Measurements from ENCODE around the gene FLRT3.

The FLRT3 gene

DNA sequence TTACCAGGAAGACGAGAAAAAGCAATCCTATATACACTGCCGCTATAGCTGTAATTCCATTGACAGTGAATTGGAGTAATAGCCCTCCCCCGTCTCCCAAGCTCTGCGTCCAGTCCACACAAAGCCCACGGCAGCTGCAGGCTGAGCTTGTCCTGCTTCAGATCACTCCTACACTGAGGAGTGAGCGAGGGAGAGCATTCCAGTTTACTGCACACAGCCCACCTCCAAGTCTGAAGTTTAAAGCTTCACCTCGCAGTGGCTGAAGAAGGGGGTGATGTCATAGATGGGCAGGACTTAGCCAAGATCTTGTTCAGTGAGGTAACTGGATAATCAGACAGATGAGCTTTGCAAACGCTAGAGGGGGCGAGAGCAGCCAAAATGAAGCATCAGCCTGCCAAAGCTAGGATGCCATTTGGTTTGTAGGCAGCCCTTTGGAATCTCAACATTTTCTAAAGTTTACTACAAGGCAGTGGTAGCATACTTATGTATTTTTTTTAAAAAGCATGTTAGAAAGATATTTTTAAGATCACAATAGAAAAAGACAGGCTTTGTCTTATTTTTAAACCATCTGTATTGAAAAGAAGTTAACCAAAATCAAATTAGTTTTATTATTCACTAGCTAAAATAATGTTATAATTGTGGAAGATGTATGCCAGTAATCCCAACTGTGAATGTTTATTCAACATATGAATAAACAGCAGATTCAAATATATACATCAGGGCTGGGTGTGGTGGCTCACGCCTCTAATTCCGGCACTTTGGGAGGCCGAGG, at the start of gene FLRT3:
FLRT3 (minus strand) TSS at position 213 of the 772 bp plus-strand sequence. CDS start 10,106 bp downstream, outside the sequence.
- peak; percentile 94 for DNase-seq (ENCODE audit: low spot score)

DNA sequence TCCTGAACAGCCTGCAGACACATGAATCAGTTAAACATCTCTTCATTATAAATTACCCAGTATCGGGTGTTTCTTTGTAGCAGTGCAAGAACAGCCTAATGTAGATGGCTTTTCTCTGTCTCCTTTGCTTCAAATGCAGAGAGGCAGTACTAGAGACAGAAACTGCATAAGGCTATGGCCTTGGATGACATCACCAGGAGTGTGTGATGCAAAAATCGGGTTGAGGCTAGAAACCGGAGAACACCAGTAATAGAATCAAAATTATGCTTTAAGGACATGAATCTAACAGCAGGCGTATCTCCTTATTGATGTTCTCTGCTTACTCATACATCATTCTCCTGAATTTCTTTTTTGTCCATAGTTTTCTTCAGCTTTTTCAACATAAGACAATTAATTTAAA, 49.3 kb upstream of the FLRT3 start:
- DNase-seq (ENCODE audit: low spot score) = no peak

DNA sequence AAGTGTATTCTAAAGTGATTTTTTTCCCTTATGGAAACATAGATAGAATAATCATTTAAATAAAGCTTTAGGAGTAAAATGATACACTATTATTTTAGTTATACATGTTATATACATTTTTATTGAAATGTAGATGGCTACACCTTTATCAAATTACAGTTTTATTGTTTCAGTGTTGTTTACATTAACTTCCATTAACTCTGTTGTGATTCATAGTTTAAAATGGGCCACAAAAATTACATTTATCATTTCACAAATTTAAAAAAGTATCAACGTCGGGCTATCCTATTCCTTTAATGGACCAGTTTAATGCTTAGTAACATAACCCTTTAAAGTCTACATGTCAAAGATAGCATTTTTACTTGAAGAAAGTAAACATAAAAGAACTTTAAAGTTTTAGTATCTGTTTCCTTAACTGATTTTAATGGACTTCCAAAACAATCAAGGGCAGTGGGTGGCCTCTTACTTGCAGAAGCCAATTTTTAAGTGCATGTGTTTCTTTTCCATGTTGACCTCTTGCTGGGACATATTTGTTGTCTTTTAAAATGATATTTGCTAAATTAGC, 47.8 kb upstream of the FLRT3 start:
- no peak for DNase-seq (ENCODE audit: low spot score)

DNA sequence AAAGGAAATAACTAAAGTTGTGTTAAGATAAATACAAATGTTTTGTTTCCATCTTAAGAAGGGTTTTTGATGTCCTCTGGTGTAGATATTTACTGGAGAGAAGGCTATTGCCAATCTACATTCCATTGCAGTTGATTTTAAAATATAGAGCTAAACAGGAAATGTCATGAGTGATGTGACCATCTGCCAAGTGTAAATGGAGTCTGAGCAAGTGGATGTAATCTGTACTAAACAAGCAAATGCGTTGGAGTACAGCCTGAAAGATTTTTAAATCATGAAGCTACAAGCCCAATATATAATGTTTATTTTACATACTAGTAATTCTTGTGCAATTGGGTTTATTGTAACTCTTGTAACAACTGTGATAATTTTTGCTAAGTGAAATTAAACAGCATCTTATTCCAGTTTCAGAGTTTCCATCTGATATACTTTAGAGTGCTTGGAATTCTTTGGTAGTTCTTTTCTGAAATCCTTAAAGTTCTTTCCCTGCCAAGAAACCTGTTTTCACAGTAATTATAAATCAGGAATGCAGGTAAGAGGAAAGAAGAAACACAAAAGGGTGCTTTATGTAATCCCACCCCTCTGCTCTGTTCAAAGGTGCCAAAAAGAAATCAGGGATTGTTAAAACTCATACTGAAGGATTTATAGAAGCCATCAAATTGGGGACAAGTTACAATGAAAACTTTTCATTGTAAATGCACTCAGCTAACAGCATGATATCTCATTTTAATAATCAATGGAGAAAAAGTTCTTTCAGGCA, 47.2 kb upstream of the FLRT3 start:
- DNase-seq (ENCODE audit: low spot score) = no peak

DNA sequence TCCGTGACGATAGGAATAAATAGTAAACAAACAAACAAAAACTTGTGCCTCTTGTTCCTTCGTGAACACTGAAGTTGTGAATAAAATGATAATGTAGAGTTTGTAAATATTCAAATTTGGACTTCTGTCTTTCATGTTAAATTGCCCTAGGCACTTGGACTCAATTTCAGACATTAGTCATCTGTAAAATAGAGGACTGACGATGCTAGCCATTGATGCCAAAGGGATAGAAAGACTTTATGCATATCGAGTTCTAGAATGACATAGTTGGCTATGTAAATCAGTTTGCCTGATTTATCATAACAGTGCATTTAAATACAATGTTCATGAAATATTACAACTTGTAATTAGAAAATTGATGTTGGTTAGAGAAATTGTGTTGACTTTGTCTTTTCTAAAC, 45.9 kb upstream of the FLRT3 start:
- no peak for DNase-seq (ENCODE audit: low spot score)

DNA sequence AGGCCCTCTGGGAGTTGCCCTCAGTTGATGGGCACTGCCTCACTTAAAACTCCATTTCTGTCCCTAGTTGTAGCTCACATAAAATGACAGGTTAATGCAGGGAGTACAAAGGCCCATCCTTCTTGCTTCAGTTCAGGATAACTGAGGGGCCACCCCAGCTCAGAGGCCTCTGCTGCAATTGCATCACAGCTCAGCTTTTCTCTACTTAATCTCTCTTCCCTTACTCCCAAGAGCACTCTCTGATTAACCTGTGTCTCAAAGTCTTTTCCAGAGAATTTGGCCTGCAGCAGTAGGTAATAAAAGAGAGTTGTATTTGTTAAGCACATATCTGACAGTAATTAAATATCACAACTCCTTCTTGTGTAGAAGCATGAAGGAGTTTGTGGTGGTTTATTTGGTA, 40.9 kb upstream of the FLRT3 start:
- no peak for DNase-seq (ENCODE audit: low spot score)

DNA sequence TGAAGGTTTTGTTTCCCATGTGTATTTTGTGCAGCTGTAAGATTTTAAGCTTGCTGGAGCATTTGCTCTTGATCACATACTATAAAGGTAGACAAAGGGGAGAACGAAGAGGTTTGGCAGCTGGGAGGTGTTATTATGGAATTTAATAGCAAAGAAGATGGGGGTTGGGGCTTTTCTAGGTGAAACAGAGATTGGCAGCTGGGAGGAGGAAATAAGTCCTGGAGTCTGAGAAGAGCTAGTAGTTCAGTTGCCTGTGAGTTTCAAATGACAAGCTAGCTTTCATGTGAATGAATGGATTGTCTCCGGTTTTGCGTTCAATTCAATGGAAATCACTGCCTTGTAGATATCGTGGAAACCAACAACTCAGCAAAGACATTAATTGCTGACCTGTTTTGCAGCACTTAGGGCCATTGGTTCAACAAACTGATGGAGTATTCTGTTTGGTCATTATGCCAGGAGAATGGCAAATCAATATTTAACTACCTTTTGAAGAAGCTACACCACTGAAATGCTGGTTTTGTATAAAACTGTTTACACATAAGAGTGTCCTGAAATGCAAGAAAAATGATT, 38.1 kb upstream of the FLRT3 start:
- DNase-seq (ENCODE audit: low spot score) = no peak

DNA sequence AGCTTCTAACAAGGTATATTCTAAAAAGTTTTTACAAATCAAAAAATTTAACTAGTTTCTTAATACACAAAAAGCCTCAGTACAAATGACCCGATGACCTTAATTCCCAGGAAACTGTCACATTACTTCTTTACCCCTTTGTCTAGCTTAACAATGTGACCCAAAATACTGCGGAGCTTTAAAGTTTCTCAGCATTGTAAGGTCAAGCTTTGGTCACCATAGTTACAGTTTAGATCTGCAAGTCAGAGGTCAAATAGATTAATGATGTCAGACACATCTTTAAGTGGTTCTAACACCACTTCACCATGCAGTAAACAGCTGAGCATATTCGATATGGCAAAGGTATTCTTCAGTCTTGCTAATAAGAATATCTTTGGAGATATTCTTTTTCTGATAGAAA, 36.8 kb upstream of the FLRT3 start:
- no peak for DNase-seq (ENCODE audit: low spot score)

DNA sequence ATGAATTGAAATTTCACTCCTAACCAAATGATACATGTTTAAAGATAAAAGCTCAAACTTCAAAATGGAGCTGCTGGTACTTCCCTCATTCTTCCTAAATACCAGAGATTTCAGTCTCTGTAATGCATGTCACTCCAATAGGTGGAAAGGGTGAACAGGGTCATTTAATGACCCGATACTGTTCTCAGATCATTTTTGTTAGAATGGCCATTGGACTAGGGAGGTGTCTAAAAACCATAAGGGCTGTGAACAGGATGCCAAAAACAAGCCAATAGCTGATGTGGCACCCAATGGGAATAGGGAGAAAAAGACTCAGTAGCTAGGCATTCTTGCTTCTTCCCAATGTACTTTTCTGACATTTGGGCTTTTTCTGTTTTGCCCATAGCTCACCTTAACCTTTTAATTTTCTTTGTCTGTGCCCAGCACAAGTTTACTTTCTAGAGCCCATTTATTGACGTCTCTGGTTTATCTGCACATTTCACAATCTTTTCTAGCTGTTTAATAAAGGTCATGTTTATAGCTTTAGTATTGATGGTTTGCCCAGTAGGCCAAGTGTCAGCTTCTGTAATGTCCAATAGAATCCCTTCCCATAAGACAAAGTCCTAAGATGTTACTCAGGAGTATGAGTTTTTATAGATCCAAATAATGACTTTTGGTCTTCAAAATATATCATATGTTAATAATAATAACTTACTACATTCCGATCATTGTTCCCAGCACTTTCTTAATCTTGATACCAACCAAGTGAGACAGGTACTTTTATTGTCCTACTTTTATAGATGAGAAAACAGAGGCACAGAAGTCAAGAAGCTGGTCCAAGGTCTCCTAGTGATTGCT, 24.3 kb upstream of the FLRT3 start:
- DNase-seq (ENCODE audit: low spot score) = no peak

DNA sequence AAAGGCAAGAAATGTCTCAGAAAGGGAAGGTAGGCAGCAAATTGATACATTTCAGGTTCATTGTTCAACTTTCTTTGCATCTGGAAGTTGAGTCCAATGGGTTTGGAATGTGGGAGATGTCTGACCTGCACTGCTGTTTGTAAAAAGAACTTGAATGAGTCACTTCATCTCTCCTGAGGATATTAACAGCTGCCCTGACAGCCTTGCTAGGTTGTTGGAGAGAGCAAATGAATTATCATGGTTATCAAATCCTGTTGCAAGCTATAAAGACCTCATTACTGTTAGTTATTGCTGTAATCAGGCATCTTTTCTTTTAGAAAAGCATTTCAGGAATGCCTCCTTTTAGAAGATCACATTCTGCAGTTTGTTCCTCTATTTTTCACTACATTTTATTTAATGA, 23.0 kb upstream of the FLRT3 start:
- no peak for DNase-seq (ENCODE audit: low spot score)

DNA sequence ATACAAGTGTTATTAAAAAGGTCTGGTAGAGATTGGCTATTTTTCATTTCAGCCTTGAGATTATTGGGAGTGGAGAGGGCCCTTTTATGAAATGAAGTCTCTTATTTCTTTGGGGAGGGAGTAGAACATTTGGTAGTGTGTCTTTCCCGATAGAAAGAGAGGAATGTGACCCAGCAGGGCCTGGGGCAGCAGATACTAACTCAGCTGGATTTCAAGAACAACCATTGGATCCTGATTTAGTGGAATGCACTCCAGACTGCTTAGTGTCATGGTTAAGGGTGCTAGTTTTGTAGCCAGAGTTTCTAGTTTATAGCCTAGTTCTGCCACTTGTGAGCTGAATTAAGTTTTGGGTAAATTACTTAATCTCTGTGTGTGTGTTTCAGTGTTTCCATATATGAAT, 18.4 kb upstream of the FLRT3 start:
- DNase-seq (ENCODE audit: low spot score) = no peak

DNA sequence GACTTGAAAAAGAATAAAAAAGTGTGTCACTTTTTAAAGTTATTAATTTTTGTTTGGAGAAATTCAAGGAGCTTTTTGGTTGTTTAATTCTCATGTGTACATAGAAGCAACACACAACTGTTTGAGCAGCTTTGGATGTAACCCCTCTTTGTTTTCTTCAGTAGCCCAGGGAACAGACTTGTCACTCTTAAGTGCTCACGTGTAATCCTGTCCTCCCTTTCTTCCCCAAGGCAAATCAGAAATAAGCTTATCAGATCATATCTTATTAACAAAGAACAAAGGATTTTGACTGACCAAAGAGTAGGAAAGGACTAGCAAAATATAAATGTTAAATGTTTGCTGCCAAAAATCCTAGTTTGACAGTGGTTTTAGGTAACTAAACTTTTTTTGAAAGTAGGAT, 7.3 kb upstream of the FLRT3 start:
- no peak for DNase-seq (ENCODE audit: low spot score)

DNA sequence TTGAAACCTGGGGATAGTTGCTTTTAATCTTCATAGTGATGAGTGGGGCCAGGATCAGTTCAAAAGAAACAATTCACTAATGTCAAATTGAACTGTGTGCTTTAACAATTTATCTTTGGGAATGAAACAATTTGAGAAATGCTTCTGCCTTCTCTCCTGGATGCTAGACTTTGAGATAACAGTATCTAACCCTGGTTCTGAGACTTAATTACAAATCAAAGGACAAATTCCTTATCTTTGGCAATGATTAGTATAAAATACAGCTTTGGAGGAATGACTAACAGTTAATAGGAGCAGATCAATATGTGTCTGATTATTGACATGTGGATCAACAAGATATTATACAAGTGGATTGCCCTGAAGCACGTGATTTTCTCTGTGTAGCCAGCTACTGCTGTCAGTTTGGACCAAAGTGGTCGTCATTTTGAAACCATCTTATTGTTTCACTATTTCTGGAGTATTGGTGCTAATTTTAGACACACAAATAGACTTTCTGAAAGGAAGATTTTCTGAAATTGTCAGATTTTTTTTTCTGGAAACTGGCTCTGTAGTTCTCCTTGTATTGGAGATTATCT, 6.2 kb upstream of the FLRT3 start:
- no peak for DNase-seq (ENCODE audit: low spot score)

DNA sequence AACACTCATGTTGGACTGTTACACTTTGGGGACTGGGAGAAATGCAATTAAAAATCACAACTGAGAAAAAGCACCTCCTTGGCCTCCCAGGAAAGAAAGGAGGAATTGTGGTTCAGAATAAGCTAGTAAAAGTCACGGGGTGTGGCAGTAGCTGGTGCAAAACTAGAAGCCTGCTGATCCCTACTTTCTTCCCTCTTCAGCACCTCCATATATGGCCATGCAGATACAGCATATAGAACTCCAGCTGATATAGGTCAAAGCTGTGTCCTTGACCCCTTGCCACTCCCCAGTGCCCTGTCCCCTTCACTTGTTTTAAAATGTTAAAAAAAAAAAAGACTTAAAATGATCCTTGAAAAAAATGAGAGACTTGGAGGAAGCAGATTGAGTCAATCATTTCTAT, 5.5 kb upstream of the FLRT3 start:
- DNase-seq (ENCODE audit: low spot score) = no peak

DNA sequence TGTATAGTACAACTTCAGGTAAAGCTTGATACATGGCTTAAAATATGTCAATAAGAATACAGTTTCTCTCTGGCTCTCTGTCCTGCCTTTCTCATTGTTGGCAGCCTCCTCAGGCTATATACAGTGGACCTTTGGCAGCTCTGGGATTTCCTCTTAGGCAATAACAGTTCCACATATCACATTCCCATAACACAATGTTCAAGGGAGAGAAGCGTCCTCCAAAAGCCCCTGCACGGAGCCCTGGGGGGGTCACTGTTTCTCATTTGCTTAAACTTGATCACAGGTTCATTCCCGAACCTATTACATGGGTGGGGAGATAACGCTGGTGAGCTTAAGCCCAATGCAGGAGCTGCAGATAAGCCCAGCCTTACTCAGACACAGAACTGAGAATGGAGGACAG, 4.4 kb upstream of the FLRT3 start:
- DNase-seq (ENCODE audit: low spot score) = no peak

DNA sequence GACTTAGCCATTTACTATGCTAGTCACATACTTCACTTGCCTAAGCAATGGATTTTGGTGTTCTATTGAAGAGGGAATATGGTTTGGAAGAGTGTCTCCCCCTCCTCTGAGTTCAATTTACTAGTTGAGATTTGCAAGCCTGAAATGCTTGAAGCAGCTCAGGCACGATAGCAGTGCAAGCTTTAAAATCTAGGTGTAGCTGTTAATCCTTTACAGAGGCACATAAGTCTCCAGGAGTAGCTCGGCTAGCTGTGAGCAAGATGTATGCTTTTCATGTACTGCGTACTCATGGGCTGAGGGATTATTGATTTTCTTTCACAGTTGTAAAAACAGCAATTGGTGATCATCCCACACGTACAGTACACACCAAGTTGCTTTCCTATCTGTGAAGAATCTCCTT, 726 bp downstream of the FLRT3 start:
- DNase-seq (ENCODE audit: low spot score) = no peak

DNA sequence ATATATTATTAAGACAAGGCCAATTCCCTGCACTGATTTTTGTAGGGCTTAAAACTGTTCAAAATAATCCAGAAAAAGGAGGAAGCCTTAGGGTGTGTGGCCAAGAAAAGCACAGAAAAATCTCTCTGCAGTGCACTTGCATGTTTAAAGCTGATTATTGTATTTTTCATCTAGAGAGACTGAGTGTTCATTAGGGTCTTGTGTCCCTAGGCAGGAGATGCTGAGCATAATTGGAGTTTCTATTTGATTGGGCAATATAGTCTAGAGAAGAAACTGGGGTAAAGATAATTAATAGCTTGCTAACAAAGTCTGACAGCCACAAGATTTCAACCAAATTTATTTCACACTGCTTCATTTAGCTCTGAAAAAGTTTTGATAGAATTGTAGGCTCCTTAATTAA, 2.4 kb downstream of the FLRT3 start:
- no peak for DNase-seq (ENCODE audit: low spot score)

DNA sequence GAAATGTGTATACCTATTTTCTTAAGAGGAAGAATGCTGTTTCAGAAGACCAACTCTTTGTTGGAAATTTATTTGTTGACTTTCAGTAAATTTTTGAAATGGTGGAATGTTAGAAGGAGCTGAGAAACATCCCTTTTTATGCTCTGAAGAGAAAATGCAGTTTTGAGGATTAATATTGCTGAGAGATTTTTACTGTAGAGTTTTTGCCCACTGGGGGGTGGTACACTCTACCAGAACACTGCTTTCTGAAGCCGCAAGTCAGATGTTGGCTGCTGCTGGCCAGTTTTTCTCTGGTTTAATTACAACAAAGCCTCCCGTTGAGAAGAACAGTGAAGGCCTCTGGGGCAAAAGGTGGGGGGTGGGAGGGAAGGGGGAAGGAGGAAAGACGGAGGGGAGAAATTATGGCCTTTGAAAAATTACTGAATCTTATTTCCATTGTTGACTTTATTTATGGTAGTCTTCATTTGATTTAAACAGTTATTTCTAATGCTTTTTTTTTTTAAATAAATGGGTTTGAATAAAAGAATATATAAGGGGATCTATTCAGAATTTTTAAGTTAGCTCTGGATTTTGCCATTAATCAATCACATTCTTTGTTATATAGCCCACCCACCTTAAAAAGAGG, 3.0 kb downstream of the FLRT3 start:
- DNase-seq (ENCODE audit: low spot score) = peak; percentile 42

DNA sequence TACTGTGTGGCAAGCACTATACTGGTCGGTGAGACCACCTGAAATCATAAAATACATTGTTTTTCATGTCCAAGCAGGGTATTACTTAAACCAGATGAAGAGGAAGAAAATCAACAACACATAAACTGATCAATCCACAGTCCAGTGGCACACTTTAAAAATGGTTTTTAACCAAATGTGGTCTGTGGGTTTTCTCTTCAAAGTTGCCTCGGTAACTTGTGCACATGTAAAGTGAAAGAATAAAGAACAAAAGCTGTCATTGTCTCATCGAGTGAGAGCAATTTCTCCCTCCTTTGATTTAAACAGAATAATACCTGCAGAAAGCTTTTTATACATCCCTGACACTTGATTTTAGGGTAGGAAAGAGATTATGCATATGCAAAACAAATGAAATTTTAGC, 3.7 kb downstream of the FLRT3 start:
- DNase-seq (ENCODE audit: low spot score) = no peak

DNA sequence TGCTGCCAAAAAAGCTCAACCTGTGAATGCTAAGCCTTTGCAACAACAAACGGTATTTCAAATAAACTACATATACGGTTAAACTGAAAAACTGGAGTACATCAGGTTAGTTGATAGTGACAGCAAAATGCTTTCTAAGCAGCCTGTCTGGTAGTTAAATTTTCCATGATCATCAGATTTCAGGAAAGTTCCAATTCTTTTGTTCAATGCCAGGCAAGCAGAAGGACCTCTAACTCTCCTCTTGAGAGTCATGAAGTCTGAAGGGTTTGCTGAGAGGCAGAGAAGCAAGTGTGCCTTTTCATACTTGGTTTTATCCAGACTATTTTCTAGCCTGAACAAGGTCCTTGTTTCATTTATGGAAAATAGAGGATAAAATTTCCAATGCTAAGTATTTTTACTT, 4.5 kb downstream of the FLRT3 start:
- DNase-seq (ENCODE audit: low spot score) = no peak

DNA sequence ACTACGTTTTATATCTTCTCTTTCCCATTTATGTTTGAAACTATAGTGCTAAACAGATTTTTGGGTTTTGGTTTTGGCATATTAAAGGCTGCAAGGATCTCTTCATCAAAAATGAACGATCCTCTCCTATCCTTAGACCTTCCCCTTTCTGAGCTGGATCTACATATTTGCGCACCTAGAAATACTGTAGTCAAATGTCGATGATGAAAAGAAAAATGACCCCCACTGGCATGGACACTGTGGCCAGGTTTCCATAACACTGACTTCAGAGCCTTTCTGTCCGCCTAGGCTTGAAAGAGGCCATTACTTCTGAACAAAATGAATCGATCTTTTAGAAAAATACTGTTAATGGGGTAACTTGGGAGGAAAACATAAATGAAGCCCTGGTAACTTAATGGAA, 5.8 kb downstream of the FLRT3 start:
- no peak for DNase-seq (ENCODE audit: low spot score)

All from RKO (cell line).